IPS-NIHi7 (cell line): ENCODE data around the gene HACD2.

Experiments
- DNase-seq: peaks from one replicate; pipeline ENCODE4 v3.0.0; 2012; ENCODE audit warnings: mixed read lengths; ENCODE audit errors: extremely low spot score

The HACD2 gene

DNA sequence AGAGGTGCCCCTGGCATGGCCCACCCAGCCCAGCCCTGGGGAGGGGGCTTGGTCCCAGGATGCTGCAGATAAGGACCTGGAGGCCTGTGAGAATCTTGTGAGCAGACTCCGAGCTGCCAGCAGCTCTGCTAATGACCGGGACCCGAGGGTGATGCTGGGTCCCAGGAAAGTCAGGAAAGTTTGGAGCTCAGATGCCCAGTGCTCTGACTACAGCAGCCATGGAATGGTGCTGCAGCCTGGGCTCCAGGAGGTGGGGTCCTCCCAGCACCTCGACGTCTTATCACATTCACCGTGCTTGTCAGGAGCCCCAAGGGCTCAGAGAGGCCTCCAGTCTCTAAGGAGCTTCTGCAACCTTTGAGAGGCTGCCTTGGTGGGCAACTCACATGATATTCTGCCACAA is 101.7 kb downstream of the HACD2 start:
- no peak for DNase-seq

DNA sequence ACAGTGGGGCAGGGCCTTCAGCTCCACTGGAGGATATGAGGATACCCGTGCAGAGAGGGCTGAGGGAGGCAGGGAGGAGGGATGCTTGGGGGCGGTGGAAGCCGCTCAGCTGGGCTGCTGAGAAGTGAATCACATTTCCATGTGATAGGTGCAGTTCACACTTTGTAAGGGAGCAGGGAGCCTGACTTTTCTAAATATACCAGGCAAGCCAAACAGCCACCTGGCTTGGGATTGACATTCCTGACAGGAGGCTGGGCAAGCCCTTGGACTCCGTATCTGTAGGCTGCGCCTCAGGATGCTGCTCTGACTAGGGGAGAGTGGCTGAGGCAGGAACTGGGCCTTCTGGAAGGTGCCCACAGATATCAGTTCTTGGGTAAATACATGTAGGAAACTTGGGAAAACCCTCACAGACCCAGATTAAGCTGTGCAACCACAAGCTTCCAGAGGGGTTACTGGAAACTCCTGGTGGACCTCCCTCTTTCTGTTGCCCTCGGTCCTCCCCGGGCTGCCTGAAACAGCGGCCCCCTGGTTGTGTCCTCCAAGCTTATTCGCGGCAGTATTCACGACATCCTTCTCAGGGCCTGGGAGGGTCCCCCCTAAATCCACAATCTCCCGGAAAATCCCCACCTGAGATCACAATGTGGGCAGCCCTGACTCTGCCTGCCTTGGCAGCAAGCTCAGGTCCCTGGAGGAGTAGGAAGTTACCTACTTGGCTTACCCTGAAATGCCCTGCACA is 103.0 kb downstream of the HACD2 start:
- DNase-seq = no peak

DNA sequence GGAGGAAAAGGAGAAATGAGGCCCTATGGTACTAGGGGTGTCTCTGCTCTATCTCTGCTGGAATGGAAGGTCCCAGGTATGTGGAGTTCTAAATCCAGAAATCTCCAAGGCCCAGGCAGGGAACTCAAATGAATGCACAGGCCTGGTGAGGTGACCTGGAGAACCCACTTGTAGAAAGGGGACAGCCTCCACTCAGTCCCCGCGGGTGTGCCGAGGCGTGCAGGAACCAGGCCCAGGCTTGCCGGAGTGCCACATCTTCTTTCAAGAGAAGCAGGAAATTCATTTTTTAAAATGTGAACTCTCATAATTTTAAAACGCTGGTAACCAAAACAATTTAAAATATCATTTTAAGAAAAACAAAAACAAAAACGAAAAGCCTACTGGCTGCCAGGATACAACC is 103.8 kb downstream of the HACD2 start:
- no peak for DNase-seq

DNA sequence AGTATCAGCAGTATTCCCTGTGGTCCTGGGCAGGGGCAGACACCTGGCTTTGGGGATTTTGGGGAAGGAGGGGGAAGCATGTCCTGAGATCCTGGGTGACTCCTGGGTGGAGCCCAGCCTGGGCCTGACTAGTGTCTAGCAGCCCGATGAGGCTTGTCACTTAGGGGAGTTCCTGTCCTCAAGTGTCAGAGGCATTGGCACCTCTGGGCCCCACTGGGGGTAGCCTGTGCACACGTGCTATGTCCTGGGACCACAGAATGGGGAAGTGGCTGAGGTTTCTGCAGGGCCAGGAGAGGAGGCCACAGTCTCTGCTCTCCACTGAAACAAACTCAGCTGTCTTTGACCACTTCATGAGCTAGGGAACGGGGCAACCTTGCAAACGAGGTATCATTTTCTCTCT is 104.4 kb downstream of the HACD2 start:
- no peak for DNase-seq

DNA sequence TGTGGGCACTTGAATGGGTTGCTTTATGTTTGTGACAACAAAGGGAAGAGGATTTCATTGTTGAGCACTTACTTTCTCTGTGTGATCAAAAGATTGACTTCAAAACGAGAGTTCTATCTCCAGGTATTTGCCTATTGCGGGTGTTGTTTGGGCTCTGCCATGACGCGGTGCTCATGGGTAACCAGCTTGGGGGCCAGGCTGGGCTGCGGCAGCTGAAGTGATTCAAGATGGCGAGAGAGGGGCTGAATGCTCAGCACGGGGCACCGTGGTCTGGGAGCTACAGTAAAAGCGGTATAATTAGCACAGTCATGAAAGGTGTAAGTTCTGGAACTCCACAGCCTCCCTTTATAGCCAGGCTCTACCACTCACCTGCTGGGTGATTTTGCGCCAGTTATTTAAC is 105.0 kb downstream of the HACD2 start:
- no peak for DNase-seq

DNA sequence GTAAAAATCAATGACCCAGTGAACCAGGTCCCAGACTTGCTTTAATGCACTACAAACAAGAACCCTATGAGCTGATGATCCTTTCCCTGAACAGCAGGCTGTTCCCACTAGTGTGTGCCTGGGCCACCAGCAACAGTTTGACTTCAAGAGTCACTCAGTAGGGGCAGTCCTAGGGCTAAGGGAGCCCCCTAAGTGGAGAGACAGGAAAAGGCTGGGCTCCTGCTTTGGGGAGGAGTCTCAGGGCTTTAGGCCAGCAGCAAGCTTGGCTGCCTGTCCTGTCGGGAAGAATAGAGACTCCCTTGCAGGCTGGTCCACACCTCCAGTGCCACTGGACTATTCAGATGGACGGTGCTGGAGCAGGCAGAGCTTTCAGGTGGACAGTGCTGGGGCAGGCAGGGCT is 106.5 kb downstream of the HACD2 start:
- DNase-seq = no peak

DNA sequence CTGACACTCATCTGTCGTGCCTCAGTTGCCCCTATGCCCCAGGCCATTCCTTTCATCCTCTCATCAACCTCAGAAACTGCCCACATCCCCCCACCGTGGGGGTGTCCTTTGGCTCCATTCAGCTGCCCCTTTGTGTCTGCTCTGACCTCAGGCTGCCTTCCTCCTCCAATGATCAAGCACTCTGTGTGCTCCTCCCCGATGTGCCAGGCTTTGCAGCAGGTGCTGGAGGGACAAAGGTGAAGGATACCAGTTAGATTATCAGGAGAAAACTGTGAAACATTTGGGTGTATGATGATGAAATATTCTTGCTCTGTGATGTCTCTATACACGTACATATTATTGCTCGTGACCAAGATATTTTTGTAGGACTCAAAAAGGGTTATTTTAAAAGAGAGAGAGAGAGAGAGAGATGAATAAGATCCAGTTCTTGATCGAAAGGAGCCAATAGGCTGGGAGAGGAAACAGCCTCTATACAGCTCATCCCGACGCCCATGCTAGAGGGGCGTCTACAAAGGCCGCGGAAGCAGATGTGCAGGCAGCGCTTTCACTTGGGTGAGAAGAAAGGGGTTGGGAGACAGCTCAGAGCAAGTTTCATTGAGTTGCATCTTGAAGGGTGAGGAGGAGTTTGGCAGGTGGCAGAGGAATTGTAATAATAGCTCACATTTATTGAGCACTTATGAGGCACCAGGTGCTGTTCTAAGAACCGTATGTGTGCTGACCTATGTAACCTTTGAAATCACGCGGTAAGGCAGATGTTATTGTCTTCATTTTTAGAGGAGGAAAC is 107.7 kb downstream of the HACD2 start:
- no peak for DNase-seq

DNA sequence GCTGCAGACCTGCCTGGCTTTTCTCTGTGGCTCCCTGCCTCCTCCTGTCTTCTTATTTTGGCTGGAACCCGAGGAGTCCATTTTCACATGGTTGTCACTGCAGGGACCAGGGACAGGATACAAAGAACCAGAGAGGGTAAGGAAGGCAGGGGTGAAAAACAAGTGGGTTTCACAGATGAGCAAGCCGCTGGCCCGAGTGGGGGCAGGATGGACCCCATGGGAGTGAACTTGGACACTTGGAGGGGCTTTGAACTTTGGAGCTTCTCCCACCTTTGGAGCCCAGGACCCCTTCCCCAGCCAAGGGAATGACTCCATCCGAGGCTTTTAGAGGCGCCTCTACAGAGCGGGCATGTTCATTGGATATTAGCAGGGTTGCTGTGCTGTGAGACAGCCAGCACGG is 109.1 kb downstream of the HACD2 start:
- no peak for DNase-seq

DNA sequence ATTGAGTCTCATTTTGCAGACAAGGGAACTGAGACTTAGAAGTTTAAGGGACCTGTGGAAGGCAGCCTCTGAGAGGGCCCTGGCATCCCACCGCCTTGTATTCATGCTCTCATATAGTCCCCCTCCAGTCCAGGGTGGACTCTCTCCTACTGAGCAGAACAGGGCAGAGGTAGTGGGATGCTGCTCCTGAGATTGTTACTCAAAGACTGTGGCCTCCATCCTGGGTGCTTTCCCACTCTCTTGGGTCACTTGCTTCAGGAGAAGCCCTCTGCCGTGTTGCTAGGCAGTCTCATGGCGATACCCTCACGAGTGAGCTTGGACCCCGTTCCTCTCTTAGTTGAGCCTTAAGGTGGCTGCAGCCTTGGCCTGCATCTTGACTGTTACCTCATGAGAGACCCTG is 113.7 kb downstream of the HACD2 start:
- DNase-seq = no peak

DNA sequence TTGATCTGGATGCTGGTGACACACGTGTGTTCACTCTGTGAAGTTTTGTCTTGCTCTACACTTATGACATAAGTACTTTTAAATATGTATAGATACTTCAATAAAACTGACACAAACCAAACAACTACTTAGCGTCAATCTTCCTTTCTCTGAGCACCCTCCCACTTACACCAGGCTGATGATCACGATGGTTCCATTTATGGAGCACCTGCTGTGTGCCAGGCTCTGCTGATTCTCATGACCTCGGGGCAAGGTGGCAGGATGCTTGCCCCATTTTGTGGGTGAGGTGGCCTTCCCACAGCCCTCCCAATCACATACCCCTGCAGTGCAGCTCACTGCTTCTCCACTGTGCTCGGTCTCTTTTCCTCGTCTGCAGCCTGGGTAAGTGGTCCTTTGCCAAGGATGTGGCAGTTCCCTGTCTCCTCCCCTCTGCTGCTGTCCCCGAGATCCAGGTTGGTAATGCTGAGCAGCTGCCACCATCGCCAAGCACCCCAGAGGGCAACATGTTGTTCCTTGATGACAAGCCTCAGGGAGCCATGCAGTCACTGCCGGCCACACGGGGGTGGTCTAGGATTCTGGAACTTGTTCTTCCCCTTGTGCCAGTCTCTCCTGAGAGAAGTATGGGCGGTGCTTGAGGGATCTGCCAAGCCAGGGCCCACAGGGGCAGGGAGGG is 115.4 kb downstream of the HACD2 start:
- DNase-seq = no peak

DNA sequence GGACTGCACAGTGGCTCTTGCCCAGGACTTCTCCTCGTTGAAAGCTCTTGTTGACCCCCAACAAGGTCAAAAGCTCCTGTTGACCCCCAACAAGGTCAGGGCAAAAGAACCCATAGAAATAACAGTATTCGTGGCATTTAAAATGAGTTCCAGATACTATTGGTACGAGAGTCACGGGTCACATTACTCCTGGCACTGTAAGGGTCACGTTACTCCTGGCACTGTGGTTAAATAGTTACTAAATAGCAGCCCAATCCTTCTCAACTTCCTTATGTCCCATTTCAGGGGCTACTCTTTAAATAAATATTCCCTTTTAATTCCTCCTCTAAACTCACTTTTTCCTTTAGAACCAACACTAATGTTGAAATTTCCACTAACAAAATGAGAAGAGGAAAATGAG is 117.8 kb downstream of the HACD2 start:
- no peak for DNase-seq

DNA sequence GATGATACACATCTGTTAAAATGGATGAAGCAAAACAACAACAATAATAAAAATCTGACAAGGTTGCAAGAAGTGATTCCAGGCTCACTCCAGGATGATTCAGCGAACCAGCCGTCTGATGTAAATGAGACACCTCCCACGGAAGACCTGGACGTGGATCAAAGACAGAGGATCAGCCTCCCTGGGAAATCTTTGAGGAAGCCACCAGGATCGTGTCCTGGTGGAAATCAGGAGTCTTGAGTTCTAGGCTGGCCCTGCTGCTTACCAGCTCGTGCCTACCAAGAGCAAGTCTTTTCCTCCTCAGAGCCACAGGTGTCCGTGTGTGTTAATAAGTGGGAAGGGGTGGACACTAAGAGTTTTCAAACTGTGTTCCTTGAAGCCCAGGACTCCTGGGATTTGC is 120.6 kb downstream of the HACD2 start:
- no peak for DNase-seq

DNA sequence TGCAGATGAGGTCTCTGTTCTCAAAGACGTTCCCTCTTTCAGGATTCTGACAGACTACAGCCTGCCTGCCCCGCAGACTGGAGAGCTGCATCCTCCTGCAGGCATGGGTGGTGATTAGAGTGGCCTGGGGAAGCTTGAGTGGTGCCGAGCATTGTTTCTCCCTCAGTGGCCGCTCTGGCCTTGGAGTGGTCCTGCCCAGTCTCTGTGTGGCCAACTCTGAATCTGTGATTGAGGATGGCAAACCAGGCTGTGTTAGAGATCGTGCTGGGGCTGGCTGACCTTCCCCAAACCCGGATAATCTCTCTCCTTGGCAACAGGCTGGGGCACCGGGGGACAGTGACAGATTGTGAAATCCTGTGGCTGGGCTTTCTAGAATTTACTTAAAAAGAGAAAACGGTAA is 125.0 kb downstream of the HACD2 start:
- DNase-seq = no peak

DNA sequence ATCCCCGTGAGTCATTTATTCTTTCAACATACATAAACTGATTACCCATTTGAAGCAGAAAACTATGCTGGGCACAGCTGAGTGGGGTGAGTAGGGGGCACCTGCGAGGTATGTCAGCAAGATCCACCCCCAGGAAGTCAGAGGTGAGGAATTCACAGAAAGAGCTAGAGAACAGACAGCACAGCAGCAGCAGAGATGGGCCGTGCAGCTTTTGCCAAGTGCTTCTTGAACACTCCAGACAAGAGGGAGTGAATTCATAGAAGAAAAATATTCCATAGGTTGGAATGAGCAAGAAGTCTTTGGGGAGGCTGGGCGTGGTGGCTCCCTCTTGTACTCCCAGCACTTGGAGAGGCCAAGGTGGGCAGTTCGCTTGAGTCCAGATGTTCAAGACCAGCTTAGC is 126.6 kb downstream of the HACD2 start:
- DNase-seq = no peak

DNA sequence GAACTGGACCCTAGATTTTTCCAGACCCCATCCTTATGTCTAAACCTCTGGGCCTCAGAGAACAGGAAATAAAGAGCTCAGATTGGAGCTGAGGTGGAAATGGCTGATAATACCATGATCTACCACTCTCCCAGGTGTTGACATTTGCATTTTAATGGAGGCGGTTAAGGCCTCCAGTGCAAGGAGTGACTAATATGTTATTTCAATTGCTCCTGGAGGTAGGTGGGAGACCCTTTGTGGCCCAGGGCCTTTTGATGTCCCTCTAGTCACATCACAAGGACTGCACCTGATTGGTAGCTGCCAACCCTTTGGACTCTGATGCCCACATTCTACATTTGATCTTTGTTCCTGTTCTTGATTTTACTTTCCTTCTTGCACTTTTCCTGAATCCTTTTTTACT is 127.0 kb downstream of the HACD2 start:
- DNase-seq = peak; percentile 52

DNA sequence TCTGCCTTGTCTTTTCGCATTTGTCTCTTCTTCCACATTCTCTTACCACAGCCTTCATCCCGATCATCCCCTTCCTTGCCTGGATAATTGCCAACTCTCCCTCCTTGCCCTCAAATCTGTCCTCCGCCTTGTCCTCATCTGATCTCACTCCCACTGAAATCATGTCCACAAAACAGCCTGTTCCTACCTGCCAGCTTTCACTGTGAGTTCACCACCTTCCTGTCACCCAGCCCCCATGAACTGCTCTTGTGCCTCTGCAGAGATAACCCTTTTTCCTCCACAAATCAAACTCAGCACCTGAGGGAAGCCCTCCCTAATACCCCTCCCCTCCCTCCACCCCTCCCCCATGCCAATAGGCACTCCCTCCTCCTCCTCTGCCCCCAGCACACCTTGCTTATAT is 131.2 kb downstream of the HACD2 start:
- no peak for DNase-seq

DNA sequence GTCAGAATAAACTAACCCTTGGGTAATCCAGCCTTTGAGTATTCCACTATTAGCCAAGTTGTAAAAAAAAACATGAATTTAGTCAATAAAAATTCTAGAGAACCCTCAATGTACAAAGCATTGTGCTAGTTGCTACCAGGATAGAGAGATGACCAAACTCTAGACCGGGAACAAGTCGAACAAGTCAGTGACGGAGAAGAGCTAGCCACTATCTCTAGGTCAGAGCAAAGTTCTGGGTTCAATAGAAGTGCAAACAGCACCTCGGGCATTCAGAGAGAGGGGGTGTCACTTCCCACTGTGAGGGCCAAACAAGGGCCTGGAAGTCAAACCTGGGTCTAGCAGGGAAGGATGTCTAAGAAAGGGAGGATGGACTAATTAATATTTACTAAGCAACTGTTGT is 133.7 kb downstream of the HACD2 start:
- no peak for DNase-seq

DNA sequence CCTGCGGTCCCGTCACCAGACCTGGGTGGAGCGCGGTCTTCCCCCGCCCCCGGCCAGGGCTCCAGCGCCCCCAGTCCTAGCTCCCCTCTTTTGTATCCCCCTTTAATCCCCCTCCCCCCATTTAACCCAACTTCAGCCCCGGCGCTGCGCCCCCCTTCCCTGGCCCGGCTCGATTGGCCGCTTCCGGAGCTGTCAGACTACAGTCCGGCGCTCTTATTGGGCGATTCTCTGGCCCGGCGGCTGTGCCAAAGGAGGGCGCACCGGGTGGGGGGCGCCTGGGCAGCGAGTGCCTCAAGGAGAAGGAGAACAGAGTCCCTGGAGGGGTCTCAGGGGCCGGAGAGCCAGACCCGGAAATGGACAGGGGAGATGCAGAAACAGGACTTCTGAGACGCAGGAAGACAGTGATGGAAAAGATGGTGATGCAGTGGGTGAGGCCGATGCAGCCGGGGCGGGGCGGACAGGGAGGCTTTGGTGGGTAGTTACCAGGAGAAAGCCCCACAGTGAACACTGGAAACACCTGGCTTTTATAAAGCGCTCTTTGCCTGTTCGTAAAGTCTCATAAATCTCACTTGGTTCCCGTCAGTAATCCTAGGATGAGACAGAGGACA is 134.8 kb downstream of the HACD2 start:
- peak; percentile 69 for DNase-seq

DNA sequence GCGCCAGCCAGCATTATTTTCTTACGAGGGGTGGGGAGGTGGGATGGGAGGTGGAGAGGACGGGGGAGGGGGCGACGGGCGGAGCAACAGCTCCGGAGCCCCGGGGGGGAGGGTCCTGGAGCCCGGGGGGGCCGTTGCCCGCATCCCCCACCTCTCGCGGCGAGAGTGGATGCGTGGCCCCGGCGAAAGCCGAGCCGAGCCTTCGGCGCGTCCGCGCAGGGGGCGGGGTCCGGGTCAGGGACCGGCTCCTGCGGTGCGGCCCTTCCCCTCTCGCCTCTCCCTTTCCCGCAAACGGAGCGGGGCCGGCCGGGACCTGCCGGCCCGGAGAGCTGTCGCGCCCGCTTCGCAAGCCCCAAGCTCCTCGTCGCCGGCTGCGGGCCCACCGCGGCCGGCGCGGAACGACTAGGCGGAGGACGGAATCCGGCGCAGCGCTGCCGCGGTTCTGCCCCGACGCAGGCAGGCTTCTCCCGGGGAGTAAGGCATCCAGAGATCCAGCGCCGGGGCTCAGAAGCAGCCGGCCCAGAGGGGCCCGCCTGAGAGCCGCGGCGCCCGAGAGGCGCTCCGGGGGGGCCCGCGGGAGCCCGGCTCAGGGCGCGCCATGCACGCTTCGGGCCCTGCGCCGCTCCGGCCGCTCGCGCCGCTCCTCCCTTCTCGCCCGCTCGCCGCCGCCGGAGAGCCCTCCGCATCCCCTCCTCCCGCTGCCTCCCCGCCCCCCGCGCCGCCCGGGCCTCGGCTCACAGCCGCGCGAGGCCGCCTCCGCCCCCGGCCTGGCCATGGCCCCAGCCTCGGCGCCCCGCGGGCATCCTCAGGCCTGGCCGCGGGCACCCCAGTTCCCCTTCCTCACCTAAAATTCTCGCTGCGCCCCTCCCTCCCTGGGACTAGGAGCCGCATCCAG is 135.5 kb downstream of the HACD2 start:
- peak; percentile 69 for DNase-seq

DNA sequence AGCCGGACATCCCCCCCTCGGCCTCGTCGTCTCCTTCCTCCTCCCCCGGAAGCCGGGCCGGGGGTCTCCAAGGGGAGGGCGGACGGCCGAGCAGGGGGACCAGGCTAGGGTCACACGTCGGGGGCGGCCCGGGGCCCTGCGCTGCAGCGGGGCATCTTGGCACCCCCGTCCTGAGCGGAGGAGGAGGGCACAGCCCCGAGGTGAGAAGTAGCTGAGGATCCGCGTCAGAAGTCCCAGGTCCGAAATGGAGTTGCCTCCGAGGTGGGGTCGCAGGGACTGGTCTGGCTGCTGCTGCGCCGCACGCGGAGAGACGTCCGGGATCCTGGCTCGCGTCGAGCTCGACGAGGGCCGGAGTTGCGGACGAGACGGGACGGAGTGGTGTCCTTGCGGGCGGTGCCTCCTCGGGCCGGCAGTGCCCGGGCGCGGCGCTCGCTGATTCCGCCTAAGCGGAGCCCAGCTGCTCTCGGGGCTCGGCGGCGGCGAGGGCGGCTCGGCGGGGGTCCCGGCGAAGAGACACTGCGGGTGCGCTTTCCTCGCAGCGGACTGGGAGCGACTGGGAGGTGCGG is 136.2 kb downstream of the HACD2 start, which contains the start of gene ADCY5:
ADCY5 (minus strand) TSS at position 555 of the 566 bp plus-strand sequence; CDS start at position 10, 545 bp downstream.
- peak; percentile 47 for DNase-seq
